Activated naive CD8-positive, alpha-beta T cell treated with anti-CD3 and anti-CD28 coated beads, Interleukin-2, amount 50 U/mL, for 24 hours (primary cell): ENCODE measurements around the gene ALG1L2.
"Not testable (repeated sequence)": the region's sequence is repeated elsewhere in the genome, so short reads cannot be mapped to it uniquely, and the experiment has no call there.

Experiments used
- ATAC-seq: fragments of 150-1000 bp; cut with Tn5 transposase; one replicate; pipeline ENCODE4 v1.10.0; 2021
- DNase-seq: peaks from one replicate; pipeline ENCODE4 v3.0.0; 2021
- H3K27ac Mint-ChIP-seq: one replicate; pipeline ENCODE4 v1.8.0; 2021; ENCODE audit warnings: mild to moderate bottlenecking, mixed read lengths
- H3K27me3 Mint-ChIP-seq: one replicate; pipeline ENCODE4 v1.8.0; 2021; ENCODE audit warnings: mixed read lengths
- H3K36me3 Mint-ChIP-seq: one replicate; pipeline ENCODE4 v1.8.0; 2021; ENCODE audit warnings: low read depth, mixed read lengths
- H3K4me1 Mint-ChIP-seq: one replicate; pipeline ENCODE4 v1.8.0; 2021; ENCODE audit warnings: mixed read lengths
- H3K4me3 Mint-ChIP-seq: one replicate; pipeline ENCODE4 v1.8.0; 2021; ENCODE audit warnings: mild to moderate bottlenecking, moderate library complexity, mixed read lengths
- H3K9me3 Mint-ChIP-seq: one replicate; pipeline ENCODE4 v1.8.0; 2021; ENCODE audit warnings: mixed read lengths

ALG1L2 gene

DNA sequence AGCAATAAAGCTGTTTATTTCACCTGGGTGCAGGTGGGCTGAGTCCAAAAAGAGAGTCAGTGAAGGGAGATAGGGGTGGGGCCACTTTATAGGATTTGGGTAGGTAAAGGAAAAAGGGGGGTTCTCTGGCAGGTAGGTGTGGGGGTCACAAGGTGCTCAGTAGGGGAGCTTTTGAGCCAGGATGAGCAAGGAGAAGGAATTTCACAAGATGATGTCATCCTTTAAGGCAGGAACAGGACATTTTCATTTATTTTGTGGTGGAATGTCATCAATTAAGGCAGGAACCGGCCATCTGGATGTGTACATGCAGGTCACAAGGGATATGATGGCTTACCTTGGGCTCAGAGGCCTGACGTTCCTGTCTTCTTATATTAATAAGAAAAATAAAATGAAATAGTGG, 56.1 kb downstream of the ALG1L2 start:
- not testable (repeated sequence) for H3K36me3 Mint-ChIP-seq, ATAC-seq, H3K27me3 Mint-ChIP-seq, H3K27ac Mint-ChIP-seq, H3K4me3 Mint-ChIP-seq, H3K9me3 Mint-ChIP-seq, H3K4me1 Mint-ChIP-seq, DNase-seq

- not testable (repeated sequence) for ATAC-seq, DNase-seq, H3K4me1 Mint-ChIP-seq, H3K36me3 Mint-ChIP-seq, H3K4me3 Mint-ChIP-seq, H3K27ac Mint-ChIP-seq, H3K27me3 Mint-ChIP-seq, H3K9me3 Mint-ChIP-seq
These were observed 57.4 kb downstream of the ALG1L2 start for GRCh38 chr3:130138992-130139391.

DNA sequence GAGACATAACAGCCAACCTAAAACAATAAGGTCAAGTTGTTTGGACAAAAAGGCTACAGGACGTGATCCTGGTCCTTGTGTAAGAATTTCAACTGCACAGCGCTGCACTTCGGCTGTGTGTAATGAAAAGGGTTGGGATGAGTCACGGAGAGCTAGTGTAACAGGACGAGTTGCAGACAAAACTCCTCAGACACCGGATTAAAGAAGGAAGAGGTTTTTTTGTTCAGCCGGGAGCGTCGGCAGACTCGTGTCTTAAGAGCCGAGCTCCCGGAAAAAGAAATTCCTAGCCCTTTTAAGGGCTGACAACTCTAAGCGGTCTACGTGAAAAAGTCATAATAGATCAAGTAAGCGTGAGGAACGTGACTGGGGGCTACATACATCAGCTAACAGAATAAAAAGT, 59.1 kb downstream of the ALG1L2 start:
- H3K27ac Mint-ChIP-seq, H3K4me1 Mint-ChIP-seq, ATAC-seq, H3K27me3 Mint-ChIP-seq, DNase-seq, H3K36me3 Mint-ChIP-seq, H3K9me3 Mint-ChIP-seq, H3K4me3 Mint-ChIP-seq: not testable (repeated sequence)

- not testable (repeated sequence) for H3K27me3 Mint-ChIP-seq, H3K4me1 Mint-ChIP-seq
These were observed 62.2 kb downstream of the ALG1L2 start for GRCh38 chr3:130143648-130144327.

DNA sequence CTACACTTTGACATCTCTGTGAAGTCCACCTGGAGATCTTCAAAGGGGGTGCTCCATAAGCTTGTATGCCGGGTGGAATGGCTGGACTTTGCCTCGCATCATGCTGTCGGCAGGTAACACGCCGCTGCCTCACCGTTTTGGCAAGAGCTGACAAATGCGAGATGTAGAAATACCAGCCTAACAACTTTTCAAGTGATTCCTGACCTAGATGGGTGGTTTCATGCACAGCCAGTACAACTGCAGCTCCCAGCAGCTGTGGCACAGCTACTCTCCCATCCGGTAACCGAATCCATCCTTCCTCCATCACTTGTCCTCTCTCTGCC, 62.7 kb downstream of the ALG1L2 start:
- ATAC-seq, H3K9me3 Mint-ChIP-seq, H3K4me1 Mint-ChIP-seq, DNase-seq, H3K4me3 Mint-ChIP-seq, H3K27me3 Mint-ChIP-seq, H3K36me3 Mint-ChIP-seq, H3K27ac Mint-ChIP-seq: not testable (repeated sequence)

More at GRCh38 chr3:130143648-130144327, 62.2 kb downstream of the ALG1L2 start:
- not testable (repeated sequence) for H3K36me3 Mint-ChIP-seq, H3K4me3 Mint-ChIP-seq, H3K9me3 Mint-ChIP-seq, ATAC-seq, DNase-seq, H3K27ac Mint-ChIP-seq

- not testable (repeated sequence) for H3K9me3 Mint-ChIP-seq, H3K36me3 Mint-ChIP-seq, ATAC-seq, H3K27ac Mint-ChIP-seq, H3K4me1 Mint-ChIP-seq, H3K4me3 Mint-ChIP-seq, H3K27me3 Mint-ChIP-seq, DNase-seq
These were observed 63.8 kb downstream of the ALG1L2 start for GRCh38 chr3:130145456-130145855.

DNA sequence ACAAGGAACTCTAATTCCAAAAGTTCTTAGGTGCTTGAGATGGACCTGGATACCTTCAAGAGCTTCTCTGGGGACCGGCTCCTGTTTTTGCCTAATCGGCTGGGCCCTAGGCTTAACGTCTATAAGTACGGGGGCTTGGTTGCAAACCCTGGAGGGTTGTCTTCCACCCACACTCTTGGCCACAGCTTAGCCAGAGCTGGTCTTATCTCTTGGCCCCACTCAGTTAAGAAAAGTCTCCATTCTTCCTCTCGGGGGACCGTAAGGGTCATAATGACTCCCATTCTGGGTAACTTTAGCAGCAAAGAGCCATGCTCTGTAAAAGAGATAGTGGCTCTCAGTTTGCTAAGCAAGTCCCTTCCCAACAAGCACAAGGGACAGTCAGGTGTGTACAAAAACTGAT, 64.8 kb downstream of the ALG1L2 start:
- not testable (repeated sequence) for H3K4me3 Mint-ChIP-seq, H3K27me3 Mint-ChIP-seq, H3K36me3 Mint-ChIP-seq, H3K27ac Mint-ChIP-seq, DNase-seq, H3K9me3 Mint-ChIP-seq, H3K4me1 Mint-ChIP-seq, ATAC-seq
